IMR-90 (cell line): Measurements from ENCODE around the gene LIMS2. TPM values are rescaled to one million over a fixed set of nuclear protein-coding genes. Genes with fewer than 3 reads are reported as not detected.
A peak's percentile ranks its signal among the peaks of the same experiment; 100 is the strongest.

ENCODE experiments used
- ATAC-seq: fragments of 200-7000 bp; cut with Tn5 transposase; 2 replicates; pipeline ENCODE4 v1.9.1; 2020; ENCODE audit warnings: low read depth, mild to moderate bottlenecking, moderate library complexity
- BruUV-seq: library from RNA; stranded (reverse); fragments of 400-500 nt; replicated peaks from 2 replicates; lab custom pipeline; 2021; lab: Mats Ljungman, UMichigan
- CTCF ChIA-PET: fragments of 300-600 bp; formaldehyde crosslinking; extraction: SDS; loops from one replicate; lab custom pipeline; 2021; ENCODE audit warnings: antibody characterized with exemption; lab: Yijun Ruan, JAX
- POLR2A ChIA-PET: fragments of 300-600 bp; sonication (Branson Sonifier 250); formaldehyde crosslinking; loops from one replicate; lab custom pipeline; 2022; ENCODE audit warnings: antibody characterized with exemption; ENCODE audit not compliant: unreplicated experiment; lab: Charles Lee
- DNase-seq: peaks from one replicate; pipeline ENCODE4 v3.0.0; 2013
- H2AFZ ChIP-seq: replicated peaks from 2 replicates; pipeline ENCODE3; 2013; ENCODE audit warnings: low read length, mild to moderate bottlenecking; ENCODE audit not compliant: poor library complexity
- H2AK5ac ChIP-seq: 2 replicates; pipeline ENCODE4 v1.6.1; 2013; ENCODE audit warnings: low read depth, low read length, inconsistent platforms
- H2AK9ac ChIP-seq: replicated peaks from 2 replicates; pipeline ENCODE3; 2013; ENCODE audit warnings: mild to moderate bottlenecking, low read depth, low read length, moderate library complexity; ENCODE audit not compliant: poor library complexity
- H2BK120ac ChIP-seq: 2 replicates; pipeline ENCODE4 v1.6.1; 2013; ENCODE audit warnings: low read depth, low read length, inconsistent platforms
- H2BK15ac ChIP-seq: 3 replicates; pipeline ENCODE4 v1.6.1; 2013; ENCODE audit warnings: low read depth, low read length, inconsistent platforms
- H2BK20ac ChIP-seq: 2 replicates; pipeline ENCODE4 v1.6.1; 2013; ENCODE audit warnings: low read depth, mild to moderate bottlenecking, inconsistent platforms, low read length, moderate library complexity
- H2BK5ac ChIP-seq: 2 replicates; pipeline ENCODE4 v1.6.1; 2013; ENCODE audit warnings: mild to moderate bottlenecking, low read depth, low read length, inconsistent platforms; ENCODE audit not compliant: poor library complexity, severe bottlenecking
- H3K14ac ChIP-seq: replicated peaks from 2 replicates; pipeline ENCODE4 v1.6.1; 2013; ENCODE audit warnings: low read depth, low read length, inconsistent platforms
- H3K18ac ChIP-seq: 2 replicates; pipeline ENCODE4 v1.6.1; 2013; ENCODE audit warnings: low read depth, low read length, control low read depth
- H3K23ac ChIP-seq: 2 replicates; pipeline ENCODE4 v1.6.1; 2013; ENCODE audit warnings: low read depth, low read length, inconsistent platforms
- H3K27ac ChIP-seq: 2 replicates; pipeline ENCODE4 v1.5.1; 2013; ENCODE audit warnings: mild to moderate bottlenecking, control low read depth, low read length; ENCODE audit not compliant: insufficient read depth
- H3K27me3 ChIP-seq: 2 replicates; pipeline ENCODE4 v1.6.1; 2013; ENCODE audit warnings: low read length; ENCODE audit not compliant: control insufficient read depth, insufficient read depth
- H3K36me3 ChIP-seq: 2 replicates; pipeline ENCODE4 v1.6.1; 2013; ENCODE audit warnings: low read length, mixed read lengths; ENCODE audit not compliant: control insufficient read depth, insufficient read depth
- H3K4ac ChIP-seq: 2 replicates; pipeline ENCODE4 v1.6.1; 2013; ENCODE audit warnings: low read depth, low read length, inconsistent platforms
- H3K4me1 ChIP-seq: 2 replicates; pipeline ENCODE4 v1.6.1; 2013; ENCODE audit warnings: low read length, mixed read lengths; ENCODE audit not compliant: control insufficient read depth, insufficient read depth
- H3K4me2 ChIP-seq: 2 replicates; pipeline ENCODE4 v1.6.1; 2013; ENCODE audit warnings: low read depth, mild to moderate bottlenecking, control low read depth, low read length, moderate library complexity
- H3K4me3 ChIP-seq: 2 replicates; pipeline ENCODE4 v1.5.1; 2013; ENCODE audit warnings: low read depth, mild to moderate bottlenecking, control low read depth, low read length, moderate library complexity; ENCODE audit not compliant: insufficient read depth
- H3K56ac ChIP-seq: 2 replicates; pipeline ENCODE4 v1.6.1; 2013; ENCODE audit warnings: low read length, inconsistent platforms; ENCODE audit not compliant: insufficient read depth; ENCODE audit errors: extremely low read depth
- H3K79me1 ChIP-seq, 2 experiments: 2 replicates each; pipeline ENCODE4 v1.6.1; 2013; ENCODE audit warnings: low read length in 2 of 2, inconsistent platforms in 1 of 2, low read depth in 1 of 2
- H3K9ac ChIP-seq: 2 replicates; pipeline ENCODE4 v1.6.1; 2013; ENCODE audit warnings: low read depth, low read length, control low read depth
- H3K9me1 ChIP-seq: 2 replicates; pipeline ENCODE4 v1.6.1; 2013; ENCODE audit warnings: low read length, inconsistent platforms; ENCODE audit not compliant: insufficient read depth
- H3K9me3 ChIP-seq: 2 replicates; pipeline ENCODE4 v1.6.1; 2013; ENCODE audit warnings: low read length; ENCODE audit not compliant: control insufficient read depth, insufficient read depth
- H4K20me1 ChIP-seq: 2 replicates; pipeline ENCODE4 v1.6.1; 2013; ENCODE audit warnings: low read length, inconsistent platforms; ENCODE audit not compliant: insufficient read depth
- H4K5ac ChIP-seq: 2 replicates; pipeline ENCODE4 v1.6.1; 2013; ENCODE audit warnings: mild to moderate bottlenecking, low read depth, low read length, control low read depth
- H4K8ac ChIP-seq, 2 experiments: 2 replicates each; pipeline ENCODE4 v1.6.1; 2013; ENCODE audit warnings: low read depth in 2 of 2, low read length in 2 of 2, control low read depth in 1 of 2, inconsistent platforms in 1 of 2
- H4K91ac ChIP-seq: 2 replicates; pipeline ENCODE4 v1.6.1; 2013; ENCODE audit warnings: low read depth, low read length, inconsistent platforms; ENCODE audit not compliant: insufficient read depth
- POLR2A ChIP-seq: IDR thresholded peaks from 2 replicates; pipeline ENCODE4 v1.6.1; 2012; ENCODE audit warnings: mild to moderate bottlenecking, low read depth, low read length
- WGBS, 2 experiments: methylation state at CpG; one replicate each; pipeline versions ENCODE4 v1.1.5 to v1.1.7; 2013; ENCODE audit warnings: missing lambda C conversion rate in 2 of 2; ENCODE audit not compliant: insufficient read length in 1 of 2; ENCODE audit errors: extremely low coverage in 2 of 2; 5-methylcytosine and 5-hydroxymethylcytosine counted together
- dilution Hi-C: fragments of 300-500 bp; cut with HindIII; formaldehyde crosslinking; loops from one replicate; pipeline ENCODE4 v1.14.3; 2018; ENCODE audit warnings: low sequenced_read_pairs; ENCODE audit not compliant: unreplicated experiment
- in situ Hi-C: fragments of 300-500 bp; cut with MboI; formaldehyde crosslinking; loops from 3 replicates; pipeline ENCODE4 v1.14.3; 2019; ENCODE audit warnings: low sequenced_read_pairs, inconsistent platforms, mixed read lengths
- intact Hi-C: fragments of 100-400 bp; cut with micrococcal nuclease; formaldehyde crosslinking; loops from 2 replicates; pipeline ENCODE4 v1.10.0; 2022
- polyA plus RNA-seq, 3 experiments: library from polyadenylated mRNA; depleted of rRNA; stranded (reverse); fragments of >200 nt; gene quantifications; 2 replicates each; pipeline ENCODE4 v1.2.3, GENCODE V29; 2012; ENCODE audit warnings: low replicate concordance in 1 of 3
- total RNA-seq: library from RNA; depleted of rRNA; stranded (reverse); fragments of >200 nt; gene quantifications from 2 replicates; pipeline ENCODE4 v1.2.3, GENCODE V29; 2012

The LIMS2 gene
- total and polyA plus RNA-seq, 2 of the 4 experiments (the other 2 are of a cell fraction) = 1.3 to 18.8 TPM

GRCh38 chr2:127622561-127623387 is 52.6 kb downstream of the LIMS2 start:
- ChIA-PET CTCF (no interaction called here), POLR2A (no interaction called here)
- H3K27me3 ChIP-seq = no peaks in the 10 kb centered on the region; the same call in 1 of the 2 replicates
- ATAC-seq (no peak), DNase-seq (no peak)
- H4K20me1 ChIP-seq = no peaks in the 10 kb centered on the region
- H3K56ac ChIP-seq = no peak overlapping the region
- no peaks in the 10 kb centered on the region for H3K9me3 ChIP-seq
- H3K9me1 ChIP-seq = peaks cover 6% of the 10 kb centered on the region; the same call in 1 of the 2 replicates
- no peaks in the 10 kb centered on the region for H3K36me3 ChIP-seq
- H3K79me1 ChIP-seq = no peaks in the 10 kb centered on the region
- no peak overlapping the region; the same call in 1 of the 2 replicates for H4K91ac ChIP-seq
- H3K14ac ChIP-seq = no peak overlapping the region
- H3K23ac ChIP-seq = no peak overlapping the region
- no peak overlapping the region; a peak in 1 of 4 replicates for H4K8ac ChIP-seq
- no peak overlapping the region for H3K27ac ChIP-seq
- no peak overlapping the region for H2AK9ac ChIP-seq
- BruUV-seq = no TSS peak
- in situ Hi-C loops = no loop called here
- H3K4ac ChIP-seq = peak overlapping the region; percentile 71
- peak overlapping the region; percentile 24; the same call in 1 of the 2 replicates for H2AK5ac ChIP-seq
- no peak overlapping the region for H3K4me3 ChIP-seq
- dilution Hi-C loops = no loop called here
- WGBS, 2 experiments = 94% methylated on average over 13 of the region's 21 CpGs; no CpG with 5 or more reads in 1 of the 2 experiments
- no peak overlapping the region for H3K9ac ChIP-seq
- H3K4me1 ChIP-seq = peaks cover 5% of the 10 kb centered on the region
- no peak overlapping the region for H2AFZ ChIP-seq
- H2BK15ac ChIP-seq = 0 out of 3 replicates have a peak overlapping the region, but pooled peaks have one; percentile 0
- H3K4me2 ChIP-seq = no peak overlapping the region
- H4K5ac ChIP-seq = no peak overlapping the region
- H2BK120ac ChIP-seq = peak overlapping the region; percentile 33
- H2BK20ac ChIP-seq = peak overlapping the region; percentile 48; the same call in 1 of the 2 replicates
- intact Hi-C loops = loop anchor here (2.0 kb wide), 1 partner anchor 14 kb away; no protein-coding TSS in a partner anchor
- no peak overlapping the region for H3K18ac ChIP-seq
- no peak overlapping the region for H2BK5ac ChIP-seq
- no peak for TF ChIP-seq POLR2A
